Adipocyte (in vitro differentiated cells): Measurements from ENCODE around the gene SMU1.
A peak's percentile ranks its signal among the peaks of the same experiment; 100 is the strongest.

Experiments used
- DNase-seq: peaks from one replicate; pipeline ENCODE4 v3.0.0-alpha.2; 2015; ENCODE audit warnings: low read depth
- H3K27me3 ChIP-seq: replicated peaks from 2 replicates; pipeline ENCODE4 v1.7.0; 2013; ENCODE audit warnings: mild to moderate bottlenecking, low read length, moderate library complexity; ENCODE audit not compliant: control insufficient read depth, insufficient read depth
- H3K36me3 ChIP-seq: 2 replicates; pipeline ENCODE4 v1.7.0; 2013; ENCODE audit warnings: low read length, mild to moderate bottlenecking, moderate library complexity; ENCODE audit not compliant: control insufficient read depth, insufficient read depth, severe bottlenecking
- H3K4me1 ChIP-seq: 2 replicates; pipeline ENCODE4 v1.7.0; 2013; ENCODE audit warnings: mild to moderate bottlenecking, low read length, moderate library complexity; ENCODE audit not compliant: control insufficient read depth, insufficient read depth
- H3K4me3 ChIP-seq: 2 replicates; pipeline ENCODE4 v1.7.0; 2013; ENCODE audit warnings: mild to moderate bottlenecking, low read length, moderate library complexity
- H3K9ac ChIP-seq: 2 replicates; pipeline ENCODE4 v1.7.0; 2013; ENCODE audit warnings: mild to moderate bottlenecking, low read length, moderate library complexity
- H3K9me3 ChIP-seq: 2 replicates; pipeline ENCODE4 v1.7.0; 2013; ENCODE audit warnings: mild to moderate bottlenecking, low read length, moderate library complexity; ENCODE audit not compliant: control insufficient read depth

SMU1 gene

DNA sequence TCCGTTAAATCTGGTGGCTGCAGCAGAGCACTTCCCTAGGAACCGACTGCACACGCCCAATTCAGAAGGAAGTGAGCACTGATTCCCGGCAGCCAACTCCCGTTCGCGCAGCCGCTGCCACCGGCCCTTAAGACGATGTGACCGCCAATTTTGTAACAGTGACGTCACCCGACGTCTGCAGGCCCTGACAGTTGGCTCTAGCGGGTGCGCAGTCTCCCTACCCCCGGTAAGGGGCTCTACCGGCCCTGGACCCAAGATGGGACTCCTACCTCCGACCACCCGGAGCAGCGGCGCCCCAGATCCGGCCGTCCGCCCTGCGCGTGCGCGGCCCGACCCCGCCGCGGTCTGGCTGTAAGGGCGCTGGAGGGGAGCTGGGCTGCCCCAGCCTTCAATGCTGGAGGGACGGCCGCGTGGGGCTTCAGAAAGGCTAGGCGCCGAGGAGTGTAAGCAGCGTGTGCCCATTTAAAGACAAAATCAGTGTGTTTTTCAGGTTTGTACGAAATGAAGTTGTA, 32.3 kb downstream of the SMU1 start:
- Histone ChIP-seq H3K4me1 (peaks cover 28% of the 10 kb centered on the region), H3K4me3 (peak overlapping the region; percentile 79), H3K9ac (peak overlapping the region; percentile 84), H3K9me3 (no peaks in the 10 kb centered on the region), H3K36me3 (peaks cover 45% of the 10 kb centered on the region), H3K27me3 (no peaks in the 10 kb centered on the region)
- peak; percentile 94 for DNase-seq

DNA sequence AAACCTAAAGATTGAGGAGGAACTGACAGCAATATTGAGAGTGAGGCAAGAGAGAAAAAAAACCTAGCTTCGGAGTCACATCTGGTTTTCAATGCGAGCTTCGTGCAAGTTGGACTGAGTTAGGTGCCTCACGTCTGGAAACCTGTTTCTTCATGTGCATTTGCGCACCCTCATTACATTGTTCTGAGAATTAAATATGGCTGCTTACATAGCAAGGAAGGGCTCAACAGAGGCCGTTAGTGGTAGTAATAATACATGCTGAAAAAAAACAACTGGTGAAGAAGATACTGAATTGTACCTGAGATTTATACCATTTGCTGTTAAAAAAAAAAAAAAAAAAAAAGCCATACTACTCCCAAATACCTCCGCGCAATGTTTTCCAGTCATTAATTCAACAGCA, 32.8 kb downstream of the SMU1 start:
- H3K4me1 ChIP-seq, result peaks cover 28% of the 10 kb centered on the region
- peak; percentile 31 for DNase-seq
- peaks cover 45% of the 10 kb centered on the region for H3K36me3 ChIP-seq
- H3K27me3 ChIP-seq, result no peaks in the 10 kb centered on the region
- peak overlapping the region; percentile 79 for H3K4me3 ChIP-seq
- no peaks in the 10 kb centered on the region for H3K9me3 ChIP-seq
- H3K9ac ChIP-seq, result peak overlapping the region; percentile 84

DNA sequence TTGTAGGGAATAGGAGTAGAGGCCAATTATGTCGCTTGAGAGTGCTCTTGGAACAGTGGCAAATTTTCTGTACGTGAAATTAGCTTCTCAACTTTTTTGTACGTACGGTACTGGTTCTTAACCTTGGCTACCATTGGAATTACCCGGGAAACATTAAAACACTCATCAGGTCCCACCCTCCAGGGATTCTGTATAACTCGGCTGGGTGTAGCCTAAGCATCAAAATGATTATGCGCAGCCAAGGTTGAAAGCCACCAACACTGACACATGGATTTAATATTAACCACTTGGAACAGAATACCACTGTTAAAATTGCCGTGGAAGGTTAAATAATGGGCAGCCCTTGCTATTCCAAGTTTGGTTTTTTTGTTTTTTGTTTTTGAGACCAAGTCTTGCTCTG, 34.0 kb downstream of the SMU1 start:
- Histone ChIP-seq H3K36me3 (peaks cover 46% of the 10 kb centered on the region), H3K9me3 (no peaks in the 10 kb centered on the region), H3K4me3 (no peak overlapping the region), H3K27me3 (no peaks in the 10 kb centered on the region), H3K4me1 (peaks cover 28% of the 10 kb centered on the region), H3K9ac (no peak overlapping the region)
- no peak for DNase-seq

DNA sequence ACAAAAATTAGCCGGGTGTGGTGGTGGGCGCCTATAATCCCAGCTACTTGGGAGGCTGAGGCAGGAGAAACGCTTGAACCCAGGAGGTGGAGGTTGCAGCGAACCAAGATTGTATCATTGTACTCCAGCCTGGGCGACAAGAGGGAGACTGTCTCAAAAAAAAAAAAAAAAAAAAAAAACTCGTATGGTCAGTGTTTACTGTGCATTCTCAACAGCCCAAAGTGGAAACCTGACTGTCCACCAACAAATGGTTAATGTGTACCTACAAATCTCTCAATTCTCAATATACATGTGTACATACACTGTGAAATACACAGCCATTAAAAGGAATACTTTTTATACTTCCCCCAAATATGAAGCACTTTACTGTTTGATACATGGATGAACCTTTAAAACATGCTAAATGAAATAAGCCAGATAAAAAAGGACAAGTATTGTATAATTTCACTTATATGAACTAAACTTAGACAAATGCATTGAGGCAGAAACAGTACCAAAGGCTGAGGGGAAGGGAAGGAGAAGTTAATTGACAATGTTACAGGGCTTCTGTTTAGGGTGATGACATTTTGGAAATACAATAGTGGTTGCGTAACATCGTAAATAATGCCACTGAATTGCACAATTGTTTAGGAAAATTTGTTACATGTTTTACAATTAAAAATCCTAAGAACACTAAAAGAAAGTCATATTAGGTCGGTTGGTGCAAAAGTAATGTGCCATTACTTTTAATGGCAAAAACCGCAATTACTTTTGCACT, 34.9 kb downstream of the SMU1 start:
- no peak overlapping the region for H3K9ac ChIP-seq
- no peak overlapping the region for H3K4me3 ChIP-seq
- no peaks in the 10 kb centered on the region for H3K27me3 ChIP-seq
- peak; percentile 84 for DNase-seq
- peaks cover 28% of the 10 kb centered on the region for H3K4me1 ChIP-seq
- peaks cover 46% of the 10 kb centered on the region for H3K36me3 ChIP-seq
- H3K9me3 ChIP-seq, result no peaks in the 10 kb centered on the region

DNA sequence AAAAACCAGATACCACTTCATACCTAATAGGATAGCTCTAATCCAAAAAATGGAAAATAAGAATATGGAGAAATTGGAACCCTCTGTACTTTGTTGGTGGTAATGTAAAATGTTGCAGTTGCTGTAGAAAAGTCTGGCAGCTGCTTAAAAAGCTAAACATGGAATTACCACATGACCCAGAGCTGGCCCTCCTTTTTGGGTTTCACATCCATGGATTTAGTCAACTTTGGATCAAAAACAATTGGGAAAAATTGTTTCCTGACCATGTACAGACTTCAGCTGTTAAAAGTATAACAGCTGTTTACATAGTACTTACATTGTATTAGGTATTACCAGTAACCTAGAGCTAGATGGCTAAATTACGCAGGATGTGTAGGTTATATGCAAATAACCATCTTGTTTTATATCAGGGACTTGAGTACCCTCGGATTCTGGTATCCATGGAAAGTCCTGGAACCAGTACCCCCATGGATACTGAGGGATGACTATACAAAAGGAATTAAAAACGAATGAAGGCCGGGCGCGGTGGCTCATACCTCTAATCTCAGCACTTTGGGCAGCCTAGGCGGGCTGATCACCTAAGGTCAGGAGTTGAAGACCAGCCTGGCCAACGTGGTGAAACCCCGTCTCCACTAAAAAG, 35.6 kb downstream of the SMU1 start:
- Histone ChIP-seq H3K4me1 (peaks cover 28% of the 10 kb centered on the region), H3K27me3 (no peaks in the 10 kb centered on the region), H3K9ac (no peak overlapping the region), H3K9me3 (no peaks in the 10 kb centered on the region), H3K36me3 (peaks cover 46% of the 10 kb centered on the region), H3K4me3 (no peak overlapping the region)
- DNase-seq, result no peak

DNA sequence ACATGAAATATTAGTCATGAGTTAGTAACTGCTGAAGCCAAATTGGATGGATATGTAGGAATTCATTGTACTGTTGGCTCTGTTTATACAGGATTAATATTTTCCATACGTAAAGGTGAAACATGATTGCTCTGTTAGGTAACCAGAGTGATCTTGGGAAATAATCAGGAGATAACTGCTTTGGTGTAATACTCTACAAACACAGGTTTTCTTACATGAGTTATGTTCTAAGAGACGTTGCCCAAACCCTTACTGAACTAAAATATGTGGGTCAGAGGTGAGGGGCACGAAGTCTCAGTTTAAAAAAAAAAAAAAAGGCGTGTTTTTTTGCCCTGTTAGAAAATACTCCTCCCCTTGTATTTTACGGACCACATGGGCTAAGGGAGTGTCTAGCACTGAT, 43.6 kb downstream of the SMU1 start:
- H3K9me3 ChIP-seq, result no peaks in the 10 kb centered on the region
- no peak for DNase-seq
- H3K4me3 ChIP-seq, result no peak overlapping the region
- peaks cover 91% of the 10 kb centered on the region for H3K36me3 ChIP-seq
- no peak overlapping the region for H3K9ac ChIP-seq
- H3K4me1 ChIP-seq, result peaks cover 34% of the 10 kb centered on the region
- no peaks in the 10 kb centered on the region for H3K27me3 ChIP-seq

DNA sequence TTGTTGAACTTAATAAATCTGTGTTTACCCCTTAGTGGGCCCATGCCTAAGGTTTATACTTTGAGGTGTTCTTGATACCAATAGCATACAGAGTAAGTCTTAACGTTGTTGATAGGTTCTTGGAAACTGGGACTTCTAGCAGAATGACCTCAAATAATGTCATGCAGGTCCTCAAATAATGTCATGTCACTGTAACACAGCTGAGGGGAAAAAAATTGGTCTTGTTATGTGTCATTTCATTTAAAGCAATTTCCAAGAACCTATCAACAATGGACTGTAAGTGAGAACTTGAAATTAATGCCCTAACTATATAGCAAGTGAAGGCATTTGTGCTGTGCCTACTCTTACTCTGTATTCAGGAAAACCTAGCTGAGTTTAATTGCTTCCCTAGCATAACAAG, 44.2 kb downstream of the SMU1 start:
- no peaks in the 10 kb centered on the region for H3K9me3 ChIP-seq
- no peak overlapping the region for H3K9ac ChIP-seq
- no peak for DNase-seq
- H3K27me3 ChIP-seq, result no peaks in the 10 kb centered on the region
- H3K4me1 ChIP-seq, result peaks cover 40% of the 10 kb centered on the region
- H3K36me3 ChIP-seq, result peaks cover 90% of the 10 kb centered on the region
- no peak overlapping the region for H3K4me3 ChIP-seq

DNA sequence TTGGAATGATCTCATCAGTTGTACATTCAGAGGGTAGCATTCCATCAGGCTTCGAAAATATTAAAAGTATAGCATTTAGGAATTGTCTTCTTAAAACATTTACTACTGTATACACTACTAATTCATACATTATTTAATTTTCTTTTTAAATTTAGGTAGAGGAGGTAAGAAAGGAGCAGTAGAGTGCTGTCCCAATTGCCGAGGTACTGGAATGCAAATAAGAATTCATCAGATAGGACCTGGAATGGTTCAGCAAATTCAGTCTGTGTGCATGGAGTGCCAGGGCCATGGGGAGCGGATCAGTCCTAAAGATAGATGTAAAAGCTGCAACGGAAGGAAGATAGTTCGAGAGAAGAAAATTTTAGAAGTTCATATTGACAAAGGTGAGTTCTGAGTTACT, 46.2 kb downstream of the SMU1 start:
- DNase-seq, result no peak
- Histone ChIP-seq H3K9me3 (no peaks in the 10 kb centered on the region), H3K4me3 (no peak overlapping the region), H3K9ac (no peak overlapping the region), H3K27me3 (no peaks in the 10 kb centered on the region), H3K4me1 (peaks cover 52% of the 10 kb centered on the region), H3K36me3 (peaks cover 78% of the 10 kb centered on the region)

DNA sequence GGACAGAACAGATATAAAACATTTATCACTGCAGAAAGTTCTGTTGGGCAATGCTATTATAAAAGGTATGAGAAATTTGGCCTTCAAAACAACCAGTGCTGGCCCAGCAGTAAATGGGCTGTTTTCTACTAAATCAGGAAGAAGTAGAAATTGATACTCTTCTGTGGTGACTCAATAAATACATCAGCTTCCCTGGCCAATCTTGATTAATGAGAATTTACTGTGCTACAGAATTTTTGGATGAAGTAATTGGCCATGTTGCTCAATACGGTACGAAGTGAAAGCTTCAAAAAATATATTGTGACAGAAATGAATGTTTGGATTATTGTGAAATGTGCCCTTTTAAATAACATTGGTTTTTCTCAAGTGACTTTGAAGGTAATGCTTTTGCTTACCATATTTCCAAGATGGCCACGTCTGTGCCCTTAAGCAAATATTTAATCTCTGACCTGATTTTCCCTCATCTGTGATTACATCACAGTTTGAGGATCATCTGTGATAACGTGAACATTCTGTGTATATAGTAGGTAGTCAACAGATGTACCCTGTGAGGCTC, 47.2 kb downstream of the SMU1 start:
- DNase-seq, result peak; percentile 95
- Histone ChIP-seq H3K9ac (peak overlapping the region; percentile 35), H3K4me3 (peak overlapping the region; percentile 65), H3K36me3 (peaks cover 69% of the 10 kb centered on the region), H3K4me1 (peaks cover 53% of the 10 kb centered on the region), H3K9me3 (no peaks in the 10 kb centered on the region), H3K27me3 (no peaks in the 10 kb centered on the region)

DNA sequence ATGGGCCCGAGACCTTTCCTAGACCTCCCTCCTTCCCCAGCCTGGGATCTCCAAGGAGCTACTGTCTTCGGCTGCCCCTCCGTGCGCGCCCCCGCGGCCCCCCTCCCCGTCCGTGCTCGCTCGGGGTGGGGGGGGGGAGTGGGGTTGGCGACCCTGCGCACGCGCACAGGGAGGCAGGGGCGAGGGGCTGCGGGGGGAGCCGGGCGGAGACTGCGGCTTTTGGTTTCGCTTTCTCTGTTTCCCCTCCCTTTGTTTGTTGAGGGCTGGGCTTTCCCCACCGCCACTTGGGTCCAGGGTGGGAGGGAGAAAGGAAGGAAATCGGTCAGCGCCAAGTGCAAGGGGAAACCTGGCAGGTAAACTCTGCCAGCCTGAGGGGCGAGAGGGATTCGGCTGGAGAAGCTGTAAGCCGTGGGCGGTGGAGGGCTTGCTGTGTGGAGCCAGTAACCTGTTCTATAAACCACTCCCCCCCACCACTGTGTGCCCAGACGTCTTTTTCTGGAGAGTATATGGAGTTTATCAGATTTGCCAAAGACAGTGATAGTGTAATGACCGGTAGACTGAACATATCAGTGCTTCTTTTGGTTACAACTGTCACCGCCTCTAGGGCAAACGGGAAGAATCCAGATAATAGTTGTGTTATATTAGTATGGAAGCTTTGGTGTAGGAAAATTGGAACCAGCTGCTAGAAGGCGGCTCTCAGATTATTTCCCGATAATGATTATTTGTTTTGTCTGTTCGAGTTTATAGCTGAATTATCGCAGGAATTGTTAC, 50.7 kb downstream of the SMU1 start:
- Histone ChIP-seq H3K4me1 (peaks cover 57% of the 10 kb centered on the region), H3K9me3 (no peaks in the 10 kb centered on the region), H3K27me3 (no peaks in the 10 kb centered on the region), H3K4me3 (peak overlapping the region; percentile 98), H3K36me3 (peaks cover 34% of the 10 kb centered on the region), H3K9ac (peak overlapping the region; percentile 99)
- peak; percentile 79 for DNase-seq
